Measurements from ENCODE around the gene PCSK4. TPM values are rescaled to one million over a fixed set of nuclear protein-coding genes. Genes with fewer than 3 reads are reported as not detected.

PCSK4 gene
- total and polyA plus RNA-seq, 2 of the 13 experiments (the other 11 are each of a cell fraction or from before 2014, with no cell fraction given): 2.0 to 2.7 TPM

DNA sequence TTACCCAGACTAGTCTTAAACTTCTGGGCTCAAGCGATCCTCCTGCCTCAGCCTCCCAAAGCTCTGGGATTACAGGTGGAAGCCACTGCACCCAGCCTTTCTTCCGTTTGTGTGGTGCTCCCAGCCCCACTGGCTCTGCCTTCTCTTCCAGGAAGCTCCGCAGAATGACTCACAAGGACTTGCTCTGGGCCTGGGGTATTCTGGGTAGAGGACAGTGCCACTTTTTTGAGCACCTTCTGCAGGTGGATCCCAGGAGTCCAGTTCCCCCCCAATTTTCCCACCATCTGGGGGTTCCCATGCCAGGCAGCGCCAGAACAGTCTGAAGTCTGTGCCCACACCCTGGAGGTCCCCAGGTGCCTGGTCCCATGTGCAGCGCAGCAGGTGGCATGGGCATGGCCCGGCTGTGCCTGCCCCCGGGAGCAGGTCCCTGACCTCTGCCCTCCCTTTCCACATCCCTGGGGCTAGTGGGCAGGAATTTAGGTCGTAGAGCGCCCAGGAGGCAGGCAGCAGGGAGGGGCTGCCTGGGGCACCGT is 2.4 kb upstream of the PCSK4 start (continued):
- TF ChIP-seq, protein P1, sequence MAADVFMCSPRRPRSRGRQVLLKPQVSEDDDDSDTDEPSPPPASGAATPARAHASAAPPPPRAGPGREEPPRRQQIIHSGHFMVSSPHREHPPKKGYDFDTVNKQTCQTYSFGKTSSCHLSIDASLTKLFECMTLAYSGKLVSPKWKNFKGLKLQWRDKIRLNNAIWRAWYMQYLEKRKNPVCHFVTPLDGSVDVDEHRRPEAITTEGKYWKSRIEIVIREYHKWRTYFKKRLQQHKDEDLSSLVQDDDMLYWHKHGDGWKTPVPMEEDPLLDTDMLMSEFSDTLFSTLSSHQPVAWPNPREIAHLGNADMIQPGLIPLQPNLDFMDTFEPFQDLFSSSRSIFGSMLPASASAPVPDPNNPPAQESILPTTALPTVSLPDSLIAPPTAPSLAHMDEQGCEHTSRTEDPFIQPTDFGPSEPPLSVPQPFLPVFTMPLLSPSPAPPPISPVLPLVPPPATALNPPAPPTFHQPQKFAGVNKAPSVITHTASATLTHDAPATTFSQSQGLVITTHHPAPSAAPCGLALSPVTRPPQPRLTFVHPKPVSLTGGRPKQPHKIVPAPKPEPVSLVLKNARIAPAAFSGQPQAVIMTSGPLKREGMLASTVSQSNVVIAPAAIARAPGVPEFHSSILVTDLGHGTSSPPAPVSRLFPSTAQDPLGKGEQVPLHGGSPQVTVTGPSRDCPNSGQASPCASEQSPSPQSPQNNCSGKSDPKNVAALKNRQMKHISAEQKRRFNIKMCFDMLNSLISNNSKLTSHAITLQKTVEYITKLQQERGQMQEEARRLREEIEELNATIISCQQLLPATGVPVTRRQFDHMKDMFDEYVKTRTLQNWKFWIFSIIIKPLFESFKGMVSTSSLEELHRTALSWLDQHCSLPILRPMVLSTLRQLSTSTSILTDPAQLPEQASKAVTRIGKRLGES (CRISPR knock-in tag; IDR thresholded peaks at IDR 0.05; ENCODE audit: borderline replicate concordance): no peak
- TF ChIP-seq ZNF136 (CRISPR knock-in tag; IDR thresholded peaks at IDR 0.05; ENCODE audit: low read depth) (no peak), RFX3 (CRISPR knock-in tag; IDR thresholded peaks at IDR 0.05) (no peak), ARID2 (CRISPR knock-in tag; IDR thresholded peaks at IDR 0.05; ENCODE audit: borderline replicate concordance) (no peak), ZNF550 (CRISPR knock-in tag; IDR thresholded peaks at IDR 0.05; ENCODE audit: borderline replicate concordance) (0 out of 2 replicates have a peak, but pooled peaks have one; percentile 27), ZNF253 (CRISPR knock-in tag; IDR thresholded peaks at IDR 0.05; ENCODE audit: borderline replicate concordance) (no peak), ZNF777 (CRISPR knock-in tag; IDR thresholded peaks at IDR 0.05) (no peak), ZNF772 (CRISPR knock-in tag; IDR thresholded peaks at IDR 0.05) (peak; percentile 28; the same call in 1 of the 2 replicates), FIP1L1 (IDR thresholded peaks at IDR 0.05; ENCODE audit: borderline replicate concordance, insufficient read depth, low read depth, low read length) (no peak), HOXD1 (CRISPR knock-in tag; IDR thresholded peaks at IDR 0.05) (no peak), HOXA9 (CRISPR knock-in tag; IDR thresholded peaks at IDR 0.05; ENCODE audit: borderline replicate concordance) (no peak), EEA1 (CRISPR knock-in tag; IDR thresholded peaks at IDR 0.05; ENCODE audit: borderline replicate concordance) (no peak)
- TF ChIP-seq, protein P2, sequence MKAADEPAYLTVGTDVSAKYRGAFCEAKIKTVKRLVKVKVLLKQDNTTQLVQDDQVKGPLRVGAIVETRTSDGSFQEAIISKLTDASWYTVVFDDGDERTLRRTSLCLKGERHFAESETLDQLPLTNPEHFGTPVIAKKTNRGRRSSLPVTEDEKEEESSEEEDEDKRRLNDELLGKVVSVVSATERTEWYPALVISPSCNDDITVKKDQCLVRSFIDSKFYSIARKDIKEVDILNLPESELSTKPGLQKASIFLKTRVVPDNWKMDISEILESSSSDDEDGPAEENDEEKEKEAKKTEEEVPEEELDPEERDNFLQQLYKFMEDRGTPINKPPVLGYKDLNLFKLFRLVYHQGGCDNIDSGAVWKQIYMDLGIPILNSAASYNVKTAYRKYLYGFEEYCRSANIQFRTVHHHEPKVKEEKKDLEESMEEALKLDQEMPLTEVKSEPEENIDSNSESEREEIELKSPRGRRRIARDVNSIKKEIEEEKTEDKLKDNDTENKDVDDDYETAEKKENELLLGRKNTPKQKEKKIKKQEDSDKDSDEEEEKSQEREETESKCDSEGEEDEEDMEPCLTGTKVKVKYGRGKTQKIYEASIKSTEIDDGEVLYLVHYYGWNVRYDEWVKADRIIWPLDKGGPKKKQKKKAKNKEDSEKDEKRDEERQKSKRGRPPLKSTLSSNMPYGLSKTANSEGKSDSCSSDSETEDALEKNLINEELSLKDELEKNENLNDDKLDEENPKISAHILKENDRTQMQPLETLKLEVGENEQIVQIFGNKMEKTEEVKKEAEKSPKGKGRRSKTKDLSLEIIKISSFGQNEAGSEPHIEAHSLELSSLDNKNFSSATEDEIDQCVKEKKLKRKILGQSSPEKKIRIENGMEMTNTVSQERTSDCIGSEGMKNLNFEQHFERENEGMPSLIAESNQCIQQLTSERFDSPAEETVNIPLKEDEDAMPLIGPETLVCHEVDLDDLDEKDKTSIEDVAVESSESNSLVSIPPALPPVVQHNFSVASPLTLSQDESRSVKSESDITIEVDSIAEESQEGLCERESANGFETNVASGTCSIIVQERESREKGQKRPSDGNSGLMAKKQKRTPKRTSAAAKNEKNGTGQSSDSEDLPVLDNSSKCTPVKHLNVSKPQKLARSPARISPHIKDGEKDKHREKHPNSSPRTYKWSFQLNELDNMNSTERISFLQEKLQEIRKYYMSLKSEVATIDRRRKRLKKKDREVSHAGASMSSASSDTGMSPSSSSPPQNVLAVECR (CRISPR knock-in tag; IDR thresholded peaks at IDR 0.05; ENCODE audit: borderline replicate concordance): 0 out of 2 replicates have a peak, but pooled peaks have one; percentile 30

Data from HepG2 (cell line).